H9 (cell line): ENCODE data around the gene NHS. TPM values are rescaled to one million over a fixed set of nuclear protein-coding genes. Genes with fewer than 3 reads are reported as not detected.

Experiments
- DNase-seq: peaks from one replicate; pipeline ENCODE4 v3.0.0-alpha.2; 2017
- H2AFZ ChIP-seq: one replicate; pipeline ENCODE4 v1.6.1; 2013; ENCODE audit warnings: mild to moderate bottlenecking, low read length, control low read depth, moderate library complexity
- H2AK5ac ChIP-seq: 2 replicates; pipeline ENCODE4 v1.6.1; 2013; ENCODE audit warnings: low read length, control low read depth, mixed read lengths; ENCODE audit not compliant: insufficient read length
- H2BK120ac ChIP-seq: one replicate; pipeline ENCODE4 v1.6.1; 2013; ENCODE audit warnings: low read depth, mild to moderate bottlenecking, low read length, control low read depth, inconsistent platforms; ENCODE audit not compliant: poor library complexity, severe bottlenecking
- H2BK12ac ChIP-seq: 2 replicates; pipeline ENCODE4 v1.6.1; 2013; ENCODE audit warnings: low read length, control low read depth, mixed read lengths, low read depth; ENCODE audit not compliant: insufficient read length
- H2BK15ac ChIP-seq: 2 replicates; pipeline ENCODE4 v1.6.1; 2013; ENCODE audit warnings: low read depth, low read length, control low read depth
- H2BK20ac ChIP-seq: one replicate; pipeline ENCODE4 v1.6.1; 2013; ENCODE audit warnings: low read depth, mild to moderate bottlenecking, low read length, control low read depth, inconsistent platforms; ENCODE audit not compliant: poor library complexity, severe bottlenecking
- H2BK5ac ChIP-seq: 2 replicates; pipeline ENCODE4 v1.6.1; 2013; ENCODE audit warnings: low read length, control low read depth, mixed read lengths; ENCODE audit not compliant: insufficient read length
- H3K14ac ChIP-seq: 2 replicates; pipeline ENCODE4 v1.6.1; 2013; ENCODE audit warnings: low read length, control low read depth; ENCODE audit not compliant: insufficient read depth
- H3K18ac ChIP-seq: 2 replicates; pipeline ENCODE4 v1.6.1; 2013; ENCODE audit warnings: low read depth, mild to moderate bottlenecking, mixed read lengths, low read length, control low read depth; ENCODE audit not compliant: insufficient read length
- H3K23ac ChIP-seq: 2 replicates; pipeline ENCODE4 v1.6.1; 2013; ENCODE audit warnings: low read length, control low read depth, mixed read lengths, low read depth; ENCODE audit not compliant: insufficient read length
- H3K23me2 ChIP-seq: 2 replicates; pipeline ENCODE4 v1.6.1; 2013; ENCODE audit warnings: low read depth, mild to moderate bottlenecking, mixed read lengths, low read length, control low read depth; ENCODE audit not compliant: insufficient read length, poor library complexity, severe bottlenecking
- H3K27ac ChIP-seq: 2 replicates; pipeline ENCODE4 v1.5.1; 2013; ENCODE audit warnings: low read length, control low read depth, mixed read lengths, low read depth; ENCODE audit not compliant: insufficient read length
- H3K27me3 ChIP-seq: 2 replicates; pipeline ENCODE4 v1.6.1; 2013; ENCODE audit warnings: low read length, control low read depth, inconsistent platforms; ENCODE audit not compliant: insufficient read depth
- H3K4ac ChIP-seq: 2 replicates; pipeline ENCODE4 v1.6.1; 2013; ENCODE audit warnings: low read depth, mild to moderate bottlenecking, control low read depth, inconsistent platforms, low read length, moderate library complexity
- H3K4me1 ChIP-seq: 2 replicates; pipeline ENCODE4 v1.6.1; 2013; ENCODE audit warnings: low read length, control low read depth, inconsistent platforms; ENCODE audit not compliant: insufficient read depth
- H3K4me2 ChIP-seq: 2 replicates; pipeline ENCODE4 v1.6.1; 2013; ENCODE audit warnings: low read length, control low read depth, mixed read lengths; ENCODE audit not compliant: insufficient read length, insufficient read depth
- H3K56ac ChIP-seq: 2 replicates; pipeline ENCODE4 v1.6.1; 2013; ENCODE audit warnings: low read depth, mild to moderate bottlenecking, mixed read lengths, low read length, control low read depth; ENCODE audit not compliant: insufficient read length
- H3K79me1 ChIP-seq: 2 replicates; pipeline ENCODE4 v1.6.1; 2013; ENCODE audit warnings: low read depth, mild to moderate bottlenecking, moderate library complexity, low read length, control low read depth, inconsistent platforms; ENCODE audit not compliant: insufficient read depth, poor library complexity, severe bottlenecking
- H3K79me2 ChIP-seq: 2 replicates; pipeline ENCODE4 v1.6.1; 2013; ENCODE audit warnings: low read length, control low read depth, inconsistent platforms; ENCODE audit not compliant: insufficient read depth
- H3K9ac ChIP-seq: 2 replicates; pipeline ENCODE4 v1.6.1; 2013; ENCODE audit warnings: low read length, control low read depth, mixed read lengths; ENCODE audit not compliant: insufficient read length; ENCODE audit errors: extremely low read depth
- H3K9me3 ChIP-seq: one replicate; pipeline ENCODE4 v1.6.1; 2013; ENCODE audit warnings: low read depth, low read length, inconsistent platforms; ENCODE audit not compliant: control insufficient read depth
- H3T11ph ChIP-seq: one replicate; pipeline ENCODE4 v1.6.1; 2013; ENCODE audit warnings: mild to moderate bottlenecking, low read length, control low read depth, inconsistent platforms
- H4K20me1 ChIP-seq: one replicate; pipeline ENCODE4 v1.6.1; 2013; ENCODE audit not compliant: control insufficient read depth, insufficient read length, insufficient read depth
- H4K5ac ChIP-seq: 2 replicates; pipeline ENCODE4 v1.6.1; 2013; ENCODE audit warnings: low read depth, mild to moderate bottlenecking, mixed read lengths, low read length, control low read depth; ENCODE audit not compliant: insufficient read length
- H4K8ac ChIP-seq: replicated peaks from 2 replicates; pipeline ENCODE4 v1.6.1; 2013; ENCODE audit warnings: low read length, control low read depth, mixed read lengths, low read depth; ENCODE audit not compliant: insufficient read length
- H4K91ac ChIP-seq: 2 replicates; pipeline ENCODE4 v1.6.1; 2013; ENCODE audit warnings: low read depth, mild to moderate bottlenecking, moderate library complexity, mixed read lengths, low read length, control low read depth; ENCODE audit not compliant: insufficient read length
- H3K27ac Mint-ChIP-seq, 3 experiments: 2 replicates in 2 of 3; 3 replicates in 1 of 3; pipeline ENCODE4 v1.8.0; 2020 to 2021; ENCODE audit warnings: mixed read lengths in 3 of 3, mild to moderate bottlenecking in 1 of 3, moderate library complexity in 1 of 3
- H3K27me3 Mint-ChIP-seq: 2 replicates; pipeline ENCODE4 v1.8.0; 2021; ENCODE audit warnings: low read depth, mild to moderate bottlenecking, moderate library complexity, mixed read lengths
- H3K36me3 Mint-ChIP-seq, 3 experiments: 2 replicates in 2 of 3; 3 replicates in 1 of 3; pipeline ENCODE4 v1.8.0; 2020 to 2021; ENCODE audit warnings: low read depth in 3 of 3, mixed read lengths in 3 of 3; ENCODE audit not compliant: insufficient read depth in 1 of 3
- H3K4me1 Mint-ChIP-seq, 2 experiments: 2 replicates each; pipeline ENCODE4 v1.8.0; 2020; ENCODE audit warnings: mixed read lengths in 2 of 2
- H3K4me3 Mint-ChIP-seq, 2 experiments: 2 replicates in 1 of 2; 3 replicates in 1 of 2; pipeline ENCODE4 v1.8.0; 2020 to 2021; ENCODE audit warnings: mild to moderate bottlenecking in 2 of 2, mixed read lengths in 2 of 2, moderate library complexity in 1 of 2
- H3K9me3 Mint-ChIP-seq, 2 experiments: 2 replicates in 1 of 2; 3 replicates in 1 of 2; pipeline ENCODE4 v1.8.0; 2020; ENCODE audit warnings: mild to moderate bottlenecking in 2 of 2, mixed read lengths in 2 of 2, moderate library complexity in 1 of 2
- CTCF ChIP-seq: fragments of 200-600 bp; sonication (generic); conservative IDR thresholded peaks from 3 replicates; pipeline ENCODE4 v1.8.0; 2021; ENCODE audit warnings: antibody characterized with exemption, mild to moderate bottlenecking
- WGBS: extraction: QIAGEN DNeasy Blood & Tissue Kit; methylation state at CpG from one replicate; pipeline ENCODE4 v1.1.7; 2013; ENCODE audit warnings: missing lambda C conversion rate, low lambda C conversion rate, mixed read lengths; ENCODE audit not compliant: insufficient read length; ENCODE audit errors: extremely low coverage; 5-methylcytosine and 5-hydroxymethylcytosine counted together
- total RNA-seq: library from RNA; stranded (reverse); gene quantifications from 2 replicates; pipeline ENCODE4 v1.2.1, GENCODE V29; 2021

NHS gene
- total RNA-seq, 1 experiment from 2014 or later: 8.7 TPM

- Histone ChIP-seq H3K4me2 (no peak overlapping the region), H2BK5ac (no peak overlapping the region), H4K8ac (no peak overlapping the region), H3K18ac (no peak overlapping the region), H3K9ac (no peak overlapping the region), H2BK120ac (no peak overlapping the region), H3K23me2 (no peaks in the 10 kb centered on the region), H2BK20ac (no peak overlapping the region), H2AFZ (no peak overlapping the region), H4K5ac (no peak overlapping the region), H3K27ac (no peak overlapping the region), H3K4me1 (no peaks in the 10 kb centered on the region; the same call in 1 of the 2 replicates), H3K79me2 (no peaks in the 10 kb centered on the region), H3K23ac (no peak overlapping the region), H3K4ac (no peak overlapping the region), H3K79me1 (no peaks in the 10 kb centered on the region), H3K9me3 (no peaks in the 10 kb centered on the region), H2BK12ac (no peak overlapping the region), H2AK5ac (no peak overlapping the region), H3K56ac (no peak overlapping the region), H3K14ac (no peak overlapping the region), H2BK15ac (no peak overlapping the region), H3T11ph (no peak overlapping the region), H3K27me3 (no peaks in the 10 kb centered on the region), H4K91ac (no peak overlapping the region), H4K20me1 (no peaks in the 10 kb centered on the region)
- WGBS: no CpG with 5 or more reads among the region's 1 CpG
- H3K27ac Mint-ChIP-seq: no peak overlapping the region
- no peak for TF ChIP-seq CTCF
- H3K4me1 Mint-ChIP-seq: peaks cover 6 to 11% of the 10 kb centered on the region in 2 experiments
- H3K4me3 Mint-ChIP-seq: no peak overlapping the region
- H3K9me3 Mint-ChIP-seq: peaks cover 6 to 9% of the 10 kb centered on the region in 2 experiments; a peak in 4 of 5 replicates
- peaks cover 2% of the 10 kb centered on the region for H3K27me3 Mint-ChIP-seq
- H3K36me3 Mint-ChIP-seq: peaks cover 3 to 8% (median 5%) of the 10 kb centered on the region in 3 experiments; a peak in 4 of 7 replicates
- no peak for DNase-seq
Observed at GRCh38 chrX:17395154-17395553, 20.2 kb downstream of the NHS start.
